ENCODE measurements around the gene NUDCD3. TPM values are rescaled to one million over a fixed set of nuclear protein-coding genes. Genes with fewer than 3 reads are reported as not detected.

Gene NUDCD3
- total and polyA plus RNA-seq, 12 donors, result 16.2 to 116 (median 102) TPM

GRCh38 chr7:44454348-44454747, 36.1 kb downstream of the NUDCD3 start:
- intact Hi-C loops (cut with DNase I), result no loop called here
- no peaks in the 10 kb centered on the region for H3K27me3 ChIP-seq
- TF ChIP-seq, protein P1, sequence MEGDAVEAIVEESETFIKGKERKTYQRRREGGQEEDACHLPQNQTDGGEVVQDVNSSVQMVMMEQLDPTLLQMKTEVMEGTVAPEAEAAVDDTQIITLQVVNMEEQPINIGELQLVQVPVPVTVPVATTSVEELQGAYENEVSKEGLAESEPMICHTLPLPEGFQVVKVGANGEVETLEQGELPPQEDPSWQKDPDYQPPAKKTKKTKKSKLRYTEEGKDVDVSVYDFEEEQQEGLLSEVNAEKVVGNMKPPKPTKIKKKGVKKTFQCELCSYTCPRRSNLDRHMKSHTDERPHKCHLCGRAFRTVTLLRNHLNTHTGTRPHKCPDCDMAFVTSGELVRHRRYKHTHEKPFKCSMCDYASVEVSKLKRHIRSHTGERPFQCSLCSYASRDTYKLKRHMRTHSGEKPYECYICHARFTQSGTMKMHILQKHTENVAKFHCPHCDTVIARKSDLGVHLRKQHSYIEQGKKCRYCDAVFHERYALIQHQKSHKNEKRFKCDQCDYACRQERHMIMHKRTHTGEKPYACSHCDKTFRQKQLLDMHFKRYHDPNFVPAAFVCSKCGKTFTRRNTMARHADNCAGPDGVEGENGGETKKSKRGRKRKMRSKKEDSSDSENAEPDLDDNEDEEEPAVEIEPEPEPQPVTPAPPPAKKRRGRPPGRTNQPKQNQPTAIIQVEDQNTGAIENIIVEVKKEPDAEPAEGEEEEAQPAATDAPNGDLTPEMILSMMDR (IDR thresholded peaks at IDR 0.05), result no peak
- no peak overlapping the region for H3K4me3 ChIP-seq
- 94 to 95% methylated on average over 2 of the region's 2 CpGs for WGBS, 2 donors
- ATAC-seq (no peak), DNase-seq (no peak)
- peaks cover 0 to 21% (median 0%) of the 10 kb centered on the region in 9 donors for H3K36me3 ChIP-seq
- no peaks in the 10 kb centered on the region for H3K9me3 ChIP-seq
- H3K4me1 ChIP-seq, result peaks cover 0 to 22% (median 10%) of the 10 kb centered on the region in 9 donors
- no peak overlapping the region for H3K27ac ChIP-seq

DNA sequence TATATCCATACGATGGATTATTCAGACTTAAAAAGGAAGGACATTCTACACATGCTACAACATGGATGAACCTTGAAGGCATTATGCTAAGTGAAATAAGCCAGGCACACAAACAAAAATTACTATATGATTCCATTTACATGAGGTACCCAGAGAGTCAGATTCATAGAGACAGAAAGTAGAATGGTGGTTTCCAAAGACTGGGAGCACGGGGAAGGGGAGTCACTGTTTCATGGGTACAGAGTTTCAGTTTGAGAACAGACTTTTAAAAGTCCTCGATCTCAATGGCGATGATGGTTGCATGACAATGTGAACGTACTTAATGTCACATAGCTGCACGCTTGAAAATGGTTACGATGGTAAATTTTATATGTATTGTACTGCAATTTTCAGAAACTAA, 39.3 kb downstream of the NUDCD3 start:
- WGBS, 2 donors, result 96 to 99% methylated on average over 7 of the region's 7 CpGs
- no peak for ATAC-seq
- intact Hi-C loops (cut with DNase I), result no loop called here

DNA sequence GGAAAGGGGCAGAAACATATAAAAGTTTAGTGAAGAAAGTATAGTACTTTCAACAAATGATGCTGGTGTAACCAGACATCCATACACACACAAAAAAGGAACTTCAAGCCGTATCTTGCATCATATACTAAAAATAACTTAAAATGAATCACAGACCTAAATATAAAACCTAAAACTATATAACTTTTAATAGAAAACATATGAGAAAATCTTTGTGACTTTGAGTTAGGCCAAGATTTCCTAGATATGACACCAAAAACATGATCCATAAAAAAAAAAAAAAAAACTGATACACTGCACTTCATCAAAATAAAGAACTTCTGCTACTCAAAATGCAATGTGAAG, 40.9 kb downstream of the NUDCD3 start:
- ATAC-seq (no peak), DNase-seq (no peak)
- WGBS, 2 donors, result 42 to 43% methylated on average over 1 of the region's 1 CpG
- Histone ChIP-seq H3K27ac (no peak overlapping the region), H3K27me3 (no peaks in the 10 kb centered on the region), H3K4me3 (no peak overlapping the region), H3K4me1 (peaks cover 0 to 53% (median 36%) of the 10 kb centered on the region in 9 donors), H3K36me3 (peaks cover 0 to 51% (median 0%) of the 10 kb centered on the region in 9 donors), H3K9me3 (no peaks in the 10 kb centered on the region)
- TF ChIP-seq, protein P1 (IDR thresholded peaks at IDR 0.05), result no peak
- intact Hi-C loops (cut with DNase I), result no loop called here

More for the DNA sequence above, 39.3 kb downstream of the NUDCD3 start:
- Histone ChIP-seq H3K36me3 (peaks cover 0 to 38% (median 0%) of the 10 kb centered on the region in 9 donors), H3K4me1 (peaks cover 0 to 38% (median 28%) of the 10 kb centered on the region in 9 donors), H3K4me3 (no peak overlapping the region), H3K9me3 (no peaks in the 10 kb centered on the region), H3K27ac (no peak overlapping the region), H3K27me3 (no peaks in the 10 kb centered on the region)
- no peak for DNase-seq
- TF ChIP-seq, protein P1 (IDR thresholded peaks at IDR 0.05), result no peak

DNA sequence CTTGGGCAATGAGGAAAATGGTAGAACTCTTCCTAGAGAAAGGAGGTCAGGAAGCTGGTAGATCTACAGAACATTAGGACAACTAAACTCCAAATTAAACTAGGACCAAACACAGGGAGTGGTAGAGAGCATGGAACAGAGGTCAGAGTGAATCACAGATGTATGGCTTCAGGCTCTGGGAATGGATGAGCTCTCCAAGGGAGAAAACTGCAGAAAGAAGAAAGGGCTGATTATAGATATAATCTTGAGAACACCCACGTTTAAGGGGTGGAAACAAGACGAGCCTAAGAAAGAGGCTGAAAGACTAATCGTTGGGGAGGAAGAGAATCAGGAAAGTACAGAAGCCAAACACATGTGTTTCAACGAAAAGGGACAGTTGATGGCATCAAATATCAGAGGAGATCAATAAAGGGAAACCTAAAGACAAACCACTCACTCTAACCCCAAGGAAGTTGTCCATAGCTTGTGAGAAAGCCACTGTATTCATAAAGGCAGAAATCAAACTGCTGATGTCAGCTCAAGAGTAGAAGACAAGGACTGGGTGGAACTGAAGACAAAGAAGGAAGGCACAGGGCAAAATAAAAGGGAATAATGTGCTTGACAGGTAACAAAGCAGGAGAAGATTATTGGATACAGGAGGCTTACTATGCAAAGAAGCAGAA, 41.4 kb downstream of the NUDCD3 start:
- no peak overlapping the region for H3K4me3 ChIP-seq
- TF ChIP-seq, protein P1 (IDR thresholded peaks at IDR 0.05), result no peak
- WGBS, 2 donors, result 74 to 78% methylated on average over 4 of the region's 4 CpGs

More for the DNA sequence above, 41.4 kb downstream of the NUDCD3 start:
- Histone ChIP-seq H3K36me3 (peaks cover 0 to 56% (median 0%) of the 10 kb centered on the region in 9 donors), H3K27me3 (no peaks in the 10 kb centered on the region), H3K9me3 (no peaks in the 10 kb centered on the region), H3K4me1 (peaks cover 0 to 55% (median 36%) of the 10 kb centered on the region in 9 donors), H3K27ac (no peak overlapping the region)
- intact Hi-C loops (cut with DNase I), result no loop called here
- ATAC-seq (no peak), DNase-seq (no peak)
